Gastrocnemius medialis (tissue), 4 donors: ENCODE data around the gene SMARCA4. TPM values are rescaled to one million over a fixed set of nuclear protein-coding genes. Genes with fewer than 3 reads are reported as not detected.

ENCODE experiments used
- ATAC-seq, 2 donors: fragments of 150-250 bp; one replicate each; pipeline ENCODE4 v1.9.1; 2016
- DNase-seq, 2 donors: peaks; one replicate each; pipeline ENCODE4 v3.0.0-alpha.2; 2019
- H3K27ac ChIP-seq, 4 donors: fragments of 200-600 bp; sonication (generic); 1 replicate in 1 of 4; 2 replicates in 3 of 4; pipeline ENCODE4 v1.5.1; 2016 to 2018; ENCODE audit warnings: mild to moderate bottlenecking in 2 of 4, moderate library complexity in 1 of 4
- H3K27me3 ChIP-seq, 3 donors: fragments of 200-600 bp; sonication (generic) in 2 of 3; 1 replicate in 1 of 3; 2 replicates in 2 of 3; pipeline versions ENCODE4 v1.5.1 to v1.6.0; 2016 to 2019; ENCODE audit warnings: mild to moderate bottlenecking in 1 of 3, moderate library complexity in 1 of 3
- H3K36me3 ChIP-seq, 2 donors: fragments of 200-600 bp; sonication (generic) in 1 of 2; one replicate each; pipeline ENCODE4 v1.5.1; 2017 to 2018
- H3K4me1 ChIP-seq, 2 donors: fragments of 200-600 bp; sonication (generic) in 1 of 2; one replicate each; pipeline ENCODE4 v1.5.1; 2016 to 2017; ENCODE audit warnings: mild to moderate bottlenecking in 2 of 2
- H3K4me3 ChIP-seq, 4 donors: fragments of 200-600 bp; sonication (generic) in 3 of 4; 1 replicate in 1 of 4; 2 replicates in 3 of 4; pipeline ENCODE4 v1.5.1; 2016 to 2019; ENCODE audit warnings: mild to moderate bottlenecking in 2 of 4
- H3K9me3 ChIP-seq, 3 donors: fragments of 200-600 bp; sonication (generic) in 2 of 3; 1 replicate in 1 of 3; 2 replicates in 2 of 3; pipeline ENCODE4 v1.5.1; 2016 to 2019
- POLR2A ChIP-seq, 2 donors: fragments of 450-650 bp; IDR thresholded peaks; one replicate each; pipeline ENCODE4 v1.6.1; 2017; ENCODE audit warnings: antibody characterized with exemption in 2 of 2, mild to moderate bottlenecking in 2 of 2, moderate library complexity in 2 of 2
- in situ Hi-C, 4 donors: fragments of 200-750 bp; cut with MboI; loops; one replicate each; pipeline versions ENCODE4 v1.15.0 to v1.8.0; 2017; ENCODE audit warnings: low sequenced_read_pairs in 4 of 4
- intact Hi-C: fragments of 100-400 bp; cut with DNase I; formaldehyde crosslinking; loops from one replicate; pipeline ENCODE4 v1.15.1; 2023; ENCODE audit warnings: low total_unique reads
- total RNA-seq, 4 donors: library from RNA; depleted of rRNA; stranded (reverse); fragments of >200 nt; gene quantifications; one replicate each; pipeline versions ENCODE4 v1.1.0 to v1.2.3, GENCODE V29; 2016
- TF ChIP-seq, protein P1 (sequence below), 5 experiments: fragments of 450-650 bp in 3 of 5; fragments of 200-600 bp in 2 of 5; sonication (generic) in 2 of 5; IDR thresholded peaks in 4 of 5; conservative IDR thresholded peaks in 1 of 5; 1 replicate in 4 of 5; 2 replicates in 1 of 5; pipeline ENCODE4 v1.5.1; 2016 to 2019; ENCODE audit warnings: antibody characterized with exemption in 5 of 5, mild to moderate bottlenecking in 3 of 5, moderate library complexity in 3 of 5

SMARCA4 gene
- total RNA-seq, 4 donors from 2014 or later: 24.0 to 72.6 (median 68.7) TPM

DNA sequence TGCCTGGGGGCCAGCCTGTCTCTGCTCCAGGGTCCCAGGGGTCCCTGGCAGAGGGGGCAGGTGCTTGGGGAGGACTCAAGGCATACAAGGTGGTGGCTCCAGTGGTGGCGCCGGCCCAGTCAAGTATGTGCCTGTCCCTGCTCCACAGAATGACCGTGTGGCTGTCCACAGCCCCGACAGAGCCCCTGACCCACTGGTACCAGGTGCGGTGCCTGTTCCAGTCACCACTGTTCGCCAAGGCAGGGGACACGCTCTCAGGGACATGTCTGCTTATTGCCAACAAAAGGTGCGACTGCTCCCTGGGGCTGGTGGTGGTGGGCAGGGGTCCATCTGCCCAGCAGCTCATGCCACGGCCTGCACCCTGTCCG, 40.6 kb upstream of the SMARCA4 start:
- intact Hi-C loops: no loop called here
- in situ Hi-C loops: loop anchor here in 1 of 4 donors (10.0 kb wide), 1 partner anchor 45 kb away; the partner anchor contains the start of gene CARM1
- no peak overlapping the region for H3K4me3 ChIP-seq
- TF ChIP-seq, protein P1, sequence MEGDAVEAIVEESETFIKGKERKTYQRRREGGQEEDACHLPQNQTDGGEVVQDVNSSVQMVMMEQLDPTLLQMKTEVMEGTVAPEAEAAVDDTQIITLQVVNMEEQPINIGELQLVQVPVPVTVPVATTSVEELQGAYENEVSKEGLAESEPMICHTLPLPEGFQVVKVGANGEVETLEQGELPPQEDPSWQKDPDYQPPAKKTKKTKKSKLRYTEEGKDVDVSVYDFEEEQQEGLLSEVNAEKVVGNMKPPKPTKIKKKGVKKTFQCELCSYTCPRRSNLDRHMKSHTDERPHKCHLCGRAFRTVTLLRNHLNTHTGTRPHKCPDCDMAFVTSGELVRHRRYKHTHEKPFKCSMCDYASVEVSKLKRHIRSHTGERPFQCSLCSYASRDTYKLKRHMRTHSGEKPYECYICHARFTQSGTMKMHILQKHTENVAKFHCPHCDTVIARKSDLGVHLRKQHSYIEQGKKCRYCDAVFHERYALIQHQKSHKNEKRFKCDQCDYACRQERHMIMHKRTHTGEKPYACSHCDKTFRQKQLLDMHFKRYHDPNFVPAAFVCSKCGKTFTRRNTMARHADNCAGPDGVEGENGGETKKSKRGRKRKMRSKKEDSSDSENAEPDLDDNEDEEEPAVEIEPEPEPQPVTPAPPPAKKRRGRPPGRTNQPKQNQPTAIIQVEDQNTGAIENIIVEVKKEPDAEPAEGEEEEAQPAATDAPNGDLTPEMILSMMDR (IDR thresholded peaks at IDR 0.05 in 4 of 5, conservative IDR thresholded peaks at IDR 0.05 in 1 of 5): no peak
- no peak for TF ChIP-seq POLR2A (IDR thresholded peaks at IDR 0.05)
- H3K4me1 ChIP-seq: peaks cover 12 to 20% of the 10 kb centered on the region in 2 donors
- H3K9me3 ChIP-seq: no peaks in the 10 kb centered on the region
- H3K36me3 ChIP-seq: peaks cover 0 to 52% of the 10 kb centered on the region in 2 donors
- no peaks in the 10 kb centered on the region for H3K27me3 ChIP-seq
- ATAC-seq (no peak), DNase-seq (no peak)
- peak overlapping the region; percentile 19 to 84 (median 68) for H3K27ac ChIP-seq

DNA sequence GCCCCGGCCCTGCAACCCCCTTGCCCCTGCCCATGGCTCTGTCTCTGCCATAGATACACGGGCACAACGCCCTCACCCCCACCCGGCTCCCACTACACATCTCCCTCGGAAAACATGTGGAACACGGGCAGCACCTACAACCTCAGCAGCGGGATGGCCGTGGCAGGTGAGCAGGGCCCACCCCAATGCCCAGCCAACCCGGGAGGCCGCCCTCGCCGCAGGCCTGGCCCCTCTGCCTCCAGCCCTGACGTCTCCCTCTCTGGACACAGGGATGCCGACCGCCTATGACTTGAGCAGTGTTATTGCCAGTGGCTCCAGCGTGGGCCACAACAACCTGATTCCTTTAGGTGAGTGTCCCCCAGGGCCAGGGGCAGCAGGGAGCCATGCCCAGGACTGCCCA, 40.0 kb upstream of the SMARCA4 start:
- peak overlapping the region in 3 of 4 donors; percentile 54 to 84 (median 82) for H3K27ac ChIP-seq
- H3K9me3 ChIP-seq: no peaks in the 10 kb centered on the region
- peaks cover 0 to 52% of the 10 kb centered on the region in 2 donors for H3K36me3 ChIP-seq
- intact Hi-C loops (no loop called here), in situ Hi-C loops (loop anchor here in 1 of 4 donors (10.0 kb wide), 1 partner anchor 46 kb away; the partner anchor contains the start of gene CARM1)
- DNase-seq (no peak), ATAC-seq (no peak)
- no peak for TF ChIP-seq POLR2A (IDR thresholded peaks at IDR 0.05)
- TF ChIP-seq, protein P1 (IDR thresholded peaks at IDR 0.05 in 4 of 5, conservative IDR thresholded peaks at IDR 0.05 in 1 of 5): no peak
- H3K4me3 ChIP-seq: no peak overlapping the region
- peaks cover 6 to 18% of the 10 kb centered on the region in 2 donors for H3K4me1 ChIP-seq
- H3K27me3 ChIP-seq: no peaks in the 10 kb centered on the region

DNA sequence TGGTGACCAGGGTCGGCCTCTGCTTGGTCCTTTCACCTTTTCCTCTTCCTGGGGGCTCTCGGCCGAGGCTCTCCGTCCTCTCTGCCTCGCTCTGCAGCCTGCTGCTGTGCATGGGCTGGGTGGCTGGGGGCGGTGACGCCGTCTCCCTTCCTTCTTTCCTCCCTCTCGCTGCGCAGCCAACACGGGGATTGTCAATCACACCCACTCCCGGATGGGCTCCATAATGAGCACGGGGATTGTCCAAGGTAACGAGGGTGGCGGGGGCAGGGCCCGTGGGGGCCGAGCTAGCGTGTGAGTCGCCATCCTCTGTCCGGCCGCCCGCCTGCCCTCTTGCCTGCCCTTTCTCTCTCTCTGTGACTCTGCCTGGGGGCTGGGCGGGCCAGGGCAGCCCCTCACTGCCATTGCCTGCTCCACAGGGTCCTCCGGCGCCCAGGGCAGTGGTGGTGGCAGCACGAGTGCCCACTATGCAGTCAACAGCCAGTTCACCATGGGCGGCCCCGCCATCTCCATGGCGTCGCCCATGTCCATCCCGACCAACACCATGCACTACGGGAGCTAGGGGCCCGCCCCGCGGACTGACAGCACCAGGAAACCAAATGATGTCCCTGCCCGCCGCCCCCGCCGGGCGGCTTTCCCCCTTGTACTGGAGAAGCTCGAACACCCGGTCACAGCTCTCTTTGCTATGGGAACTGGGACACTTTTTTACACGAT, 39.5 kb upstream of the SMARCA4 start:
- Histone ChIP-seq H3K4me1 (peaks cover 4 to 18% of the 10 kb centered on the region in 2 donors), H3K4me3 (no peak overlapping the region), H3K9me3 (no peaks in the 10 kb centered on the region), H3K27ac (peak overlapping the region; percentile 49 to 84 (median 75)), H3K27me3 (no peaks in the 10 kb centered on the region), H3K36me3 (peaks cover 0 to 52% of the 10 kb centered on the region in 2 donors)
- ATAC-seq: no peak
- intact Hi-C loops (no loop called here), in situ Hi-C loops (loop anchor here in 1 of 4 donors (10.0 kb wide), 1 partner anchor 47 kb away; the partner anchor contains the start of gene CARM1)
- no peak for TF ChIP-seq POLR2A (IDR thresholded peaks at IDR 0.05)
- TF ChIP-seq, protein P1 (IDR thresholded peaks at IDR 0.05 in 4 of 5, conservative IDR thresholded peaks at IDR 0.05 in 1 of 5): no peak
- DNase-seq: no peak

DNA sequence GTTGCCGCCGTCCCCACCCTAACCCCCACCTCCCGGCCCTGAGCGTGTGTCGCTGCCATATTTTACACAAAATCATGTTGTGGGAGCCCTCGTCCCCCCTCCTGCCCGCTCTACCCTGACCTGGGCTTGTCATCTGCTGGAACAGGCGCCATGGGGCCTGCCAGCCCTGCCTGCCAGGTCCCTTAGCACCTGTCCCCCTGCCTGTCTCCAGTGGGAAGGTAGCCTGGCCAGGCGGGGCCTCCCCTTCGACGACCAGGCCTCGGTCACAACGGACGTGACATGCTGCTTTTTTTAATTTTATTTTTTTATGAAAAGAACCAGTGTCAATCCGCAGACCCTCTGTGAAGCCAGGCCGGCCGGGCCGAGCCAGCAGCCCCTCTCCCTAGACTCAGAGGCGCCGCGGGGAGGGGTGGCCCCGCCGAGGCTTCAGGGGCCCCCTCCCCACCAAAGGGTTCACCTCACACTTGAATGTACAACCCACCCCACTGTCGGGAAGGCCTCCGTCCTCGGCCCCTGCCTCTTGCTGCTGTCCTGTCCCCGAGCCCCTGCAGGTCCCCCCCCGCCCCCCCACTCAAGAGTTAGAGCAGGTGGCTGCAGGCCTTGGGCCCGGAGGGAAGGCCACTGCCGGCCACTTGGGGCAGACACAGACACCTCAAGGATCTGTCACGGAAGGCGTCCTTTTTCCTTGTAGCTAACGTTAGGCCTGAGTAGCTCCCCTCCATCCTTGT, 38.8 kb upstream of the SMARCA4 start:
- H3K27ac ChIP-seq: peak overlapping the region; percentile 49 to 84 (median 75)
- H3K4me3 ChIP-seq: no peak overlapping the region
- in situ Hi-C loops (loop anchor here in 1 of 4 donors (10.0 kb wide), 1 partner anchor 47 kb away; the partner anchor contains the start of gene CARM1), intact Hi-C loops (no loop called here)
- TF ChIP-seq, protein P1 (IDR thresholded peaks at IDR 0.05 in 4 of 5, conservative IDR thresholded peaks at IDR 0.05 in 1 of 5): no peak
- no peak for TF ChIP-seq POLR2A (IDR thresholded peaks at IDR 0.05)
- H3K27me3 ChIP-seq: no peaks in the 10 kb centered on the region
- no peaks in the 10 kb centered on the region for H3K9me3 ChIP-seq
- peak in 1 of 2 donors; percentile 54 for ATAC-seq
- H3K36me3 ChIP-seq: peaks cover 0 to 47% of the 10 kb centered on the region in 2 donors
- H3K4me1 ChIP-seq: peaks cover 4 to 18% of the 10 kb centered on the region in 2 donors
- DNase-seq: peak in 1 of 2 donors; percentile 74
